HepG2 (cell line): ENCODE results near the gene DNALI1. TPM values are rescaled to one million over a fixed set of nuclear protein-coding genes. Genes with fewer than 3 reads are reported as not detected.
"Not testable (repeated sequence)": the region's sequence is repeated elsewhere in the genome, so short reads cannot be mapped to it uniquely, and the experiment has no call there.

Experiments
- ARNTL ChIP-seq: sonication (generic); formaldehyde crosslinking; IDR thresholded peaks from 2 replicates; pipeline ENCODE4 v1.4.0; 2020; ENCODE audit warnings: mild to moderate bottlenecking, missing genetic modification reagents
- ATF7 ChIP-seq, 2 experiments: fragments of 450-650 bp in 1 of 2; sonication (generic) in 1 of 2; formaldehyde crosslinking in 1 of 2; IDR thresholded peaks; 2 replicates each; pipeline versions ENCODE4 v1.4.0 to v1.6.1; 2016 to 2020; ENCODE audit warnings: antibody characterized with exemption in 1 of 2, mild to moderate bottlenecking in 1 of 2, missing genetic modification reagents in 1 of 2
- EP300 ChIP-seq, 3 experiments: sonication (generic) in 1 of 3; formaldehyde crosslinking in 1 of 3; IDR thresholded peaks; 2 replicates each; pipeline versions ENCODE4 v1.5.1 to v1.6.1; 2011 to 2020; ENCODE audit warnings: low read depth in 2 of 3, low read length in 2 of 3, borderline replicate concordance in 1 of 3, improper control_type of control experiment in 1 of 3, mild to moderate bottlenecking in 1 of 3, missing genetic modification reagents in 1 of 3, moderate library complexity in 1 of 3
- ERF ChIP-seq: IDR thresholded peaks from 2 replicates; pipeline ENCODE4 v1.6.1; 2018; ENCODE audit warnings: missing biosample characterization, missing genetic modification reagents
- FOXA3 ChIP-seq: IDR thresholded peaks from 2 replicates; pipeline ENCODE4 v1.6.1; 2016; ENCODE audit warnings: missing genetic modification reagents, missing compliant biosample characterization
- GATAD2A ChIP-seq: IDR thresholded peaks from 2 replicates; pipeline ENCODE4 v1.6.1; 2016
- HDAC2 ChIP-seq: sonication (generic); formaldehyde crosslinking; IDR thresholded peaks from 2 replicates; pipeline ENCODE4 v1.4.0; 2020; ENCODE audit warnings: missing genetic modification reagents
- HNF1A ChIP-seq, 2 experiments: sonication (generic) in 1 of 2; formaldehyde crosslinking in 1 of 2; IDR thresholded peaks; 2 replicates each; pipeline versions ENCODE4 v1.4.0 to v1.6.1; 2016 to 2020; ENCODE audit warnings: borderline replicate concordance in 1 of 2, low read depth in 1 of 2, mild to moderate bottlenecking in 1 of 2, missing genetic modification reagents in 1 of 2
- NR2F1 ChIP-seq, 2 experiments: fragments of 450-650 bp in 1 of 2; formaldehyde crosslinking in 1 of 2; IDR thresholded peaks; 2 replicates each; pipeline versions ENCODE4 v1.5.0 to v1.6.1; 2016 to 2020; ENCODE audit warnings: mild to moderate bottlenecking in 1 of 2, missing compliant biosample characterization in 1 of 2, missing genetic modification reagents in 1 of 2, moderate library complexity in 1 of 2
- PITX1 ChIP-seq: sonication (generic); formaldehyde crosslinking; IDR thresholded peaks from 2 replicates; pipeline ENCODE4 v1.5.1; 2020; ENCODE audit warnings: mild to moderate bottlenecking, missing genetic modification reagents
- RXRA ChIP-seq: sonication (generic); formaldehyde crosslinking; IDR thresholded peaks from 2 replicates; pipeline ENCODE4 v1.5.1; 2020; ENCODE audit warnings: missing genetic modification reagents
- SP5 ChIP-seq: IDR thresholded peaks from 2 replicates; pipeline ENCODE4 v1.6.1; 2016; ENCODE audit warnings: low read depth, borderline replicate concordance
- TFAP4 ChIP-seq: sonication (generic); IDR thresholded peaks from 2 replicates; pipeline ENCODE4 v1.6.1; 2016; ENCODE audit warnings: low read depth, borderline replicate concordance
- YEATS4 ChIP-seq: sonication (generic); formaldehyde crosslinking; IDR thresholded peaks from 2 replicates; pipeline ENCODE4 v1.4.0; 2020; ENCODE audit warnings: missing genetic modification reagents, borderline replicate concordance
- ZBTB20 ChIP-seq: sonication (generic); formaldehyde crosslinking; IDR thresholded peaks from 2 replicates; pipeline ENCODE4 v1.8.1; 2023; ENCODE audit warnings: missing genetic modification reagents, low read depth, mild to moderate bottlenecking, borderline replicate concordance
- ZMYM3 ChIP-seq: sonication (generic); formaldehyde crosslinking; IDR thresholded peaks from 2 replicates; pipeline ENCODE4 v1.5.1; 2020; ENCODE audit warnings: mild to moderate bottlenecking, missing genetic modification reagents
- ZSCAN29 ChIP-seq: sonication (generic); formaldehyde crosslinking; conservative IDR thresholded peaks from 2 replicates; pipeline ENCODE4 v1.4.0; 2020; ENCODE audit warnings: mild to moderate bottlenecking, missing genetic modification reagents
- polyA plus RNA-seq, 8 experiments: library from polyadenylated mRNA; depleted of rRNA in 3 of 8; stranded (reverse) in 7 of 8; unstranded in 1 of 8; fragments of >200 nt; fragmentation: Illumina TruSeq in 4 of 8; extraction: Trizol in 4 of 8; gene quantifications; 2 replicates each; pipeline versions ENCODE4 v1.2.1 to v1.2.3, GENCODE V29; 2011 to 2016; ENCODE audit warnings: low read depth in 4 of 8, missing spikeins in 1 of 8, mixed read lengths in 1 of 8; ENCODE audit not compliant: insufficient read depth in 1 of 8
- total RNA-seq, 5 experiments: library from RNA; depleted of rRNA; stranded (reverse); fragments of >200 nt; fragmentation: Illumina TruSeq; extraction: Trizol; gene quantifications; 2 replicates each; pipeline ENCODE4 v1.2.3, GENCODE V29; 2016; ENCODE audit warnings: low read depth in 1 of 5
- TF ChIP-seq, protein P1 (sequence below): sonication (generic); formaldehyde crosslinking; IDR thresholded peaks from 2 replicates; pipeline ENCODE4 v1.4.0; 2020; ENCODE audit warnings: missing genetic modification reagents, mild to moderate bottlenecking, borderline replicate concordance
- TF ChIP-seq, protein P2 (sequence below): sonication (generic); formaldehyde crosslinking; IDR thresholded peaks from 2 replicates; pipeline ENCODE4 v1.4.0; 2020; ENCODE audit warnings: missing genetic modification reagents

The DNALI1 gene
- total and polyA plus RNA-seq, 2 of the 13 experiments (the other 11 are each of a cell fraction or from before 2014, with no cell fraction given): 0.42 to 0.70 TPM

DNA sequence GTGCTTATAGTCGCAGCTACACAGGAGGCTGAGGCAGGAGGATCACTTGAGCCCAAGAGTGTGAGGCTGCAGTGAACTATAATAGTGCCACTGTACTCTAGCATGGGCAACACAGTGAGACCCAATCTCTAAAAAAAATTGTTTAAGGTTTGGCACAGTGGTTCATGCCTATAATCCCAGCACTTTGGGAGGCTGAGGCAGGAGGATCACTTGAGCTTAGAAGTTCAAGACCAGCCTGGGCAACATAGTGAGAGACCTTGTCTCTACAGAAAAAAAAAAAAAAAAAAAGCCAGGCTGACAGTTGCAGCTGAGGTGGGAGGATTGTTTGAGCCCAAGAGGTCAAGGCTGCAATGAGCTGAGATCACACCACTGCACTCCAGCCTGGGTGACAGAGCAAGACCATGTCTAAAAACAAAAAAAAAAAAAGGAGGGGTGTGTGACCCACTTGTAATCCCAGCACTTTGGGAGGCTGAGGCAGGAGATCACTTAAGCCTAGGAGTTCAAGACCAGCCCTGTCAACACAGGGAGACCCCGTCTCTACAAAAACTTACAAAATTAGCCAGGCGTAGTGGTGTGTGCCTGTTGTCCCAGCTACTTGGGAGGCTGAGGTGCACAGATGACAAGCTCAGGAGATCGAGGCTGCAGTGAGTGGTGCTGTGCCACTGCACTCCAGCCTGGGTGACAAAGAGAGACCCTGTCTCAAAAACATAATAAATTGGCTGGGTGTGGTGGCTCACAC is 24.2 kb upstream of the DNALI1 start (continued):
- peak; percentile 70 for TF ChIP-seq HDAC2 (CRISPR knock-in tag)
- peak; percentile 57 to 71; a peak in 3 of 4 replicates for TF ChIP-seq NR2F1 (CRISPR knock-in tag; IDR thresholded peaks at IDR 0.05)
- TF ChIP-seq HNF1A (IDR thresholded peaks at IDR 0.05; ENCODE audit: low read depth): 0 out of 2 replicates have a peak, but pooled peaks have one; percentile 8
- TF ChIP-seq HNF1A (CRISPR knock-in tag; IDR thresholded peaks at IDR 0.05; ENCODE audit: borderline replicate concordance): peak; percentile 55; the same call in 1 of the 2 replicates
- peak; percentile 37; the same call in 1 of the 2 replicates for TF ChIP-seq ERF
- TF ChIP-seq ZSCAN29: 0 out of 2 replicates have a peak, but pooled peaks have one; percentile 43
- TF ChIP-seq, protein P1, sequence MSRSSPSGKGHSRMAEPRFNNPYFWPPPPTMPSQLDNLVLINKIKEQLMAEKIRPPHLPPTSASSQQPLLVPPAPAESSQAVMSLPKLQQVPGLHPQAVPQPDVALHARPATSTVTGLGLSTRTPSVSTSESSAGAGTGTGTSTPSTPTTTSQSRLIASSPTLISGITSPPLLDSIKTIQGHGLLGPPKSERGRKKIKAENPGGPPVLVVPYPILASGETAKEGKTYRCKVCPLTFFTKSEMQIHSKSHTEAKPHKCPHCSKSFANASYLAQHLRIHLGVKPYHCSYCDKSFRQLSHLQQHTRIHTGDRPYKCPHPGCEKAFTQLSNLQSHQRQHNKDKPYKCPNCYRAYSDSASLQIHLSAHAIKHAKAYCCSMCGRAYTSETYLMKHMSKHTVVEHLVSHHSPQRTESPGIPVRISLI (CRISPR knock-in tag): peak; percentile 99
- peak; percentile 78 for TF ChIP-seq TFAP4
- TF ChIP-seq RXRA (CRISPR knock-in tag): peak; percentile 46; the same call in 1 of the 2 replicates
- TF ChIP-seq SP5 (CRISPR knock-in tag): peak; percentile 50; the same call in 1 of the 2 replicates
- peak; percentile 96 for TF ChIP-seq ZMYM3 (CRISPR knock-in tag)
- peak; percentile 67; the same call in 1 of the 2 replicates for TF ChIP-seq PITX1 (CRISPR knock-in tag)
- TF ChIP-seq YEATS4 (CRISPR knock-in tag): 0 out of 2 replicates have a peak, but pooled peaks have one; percentile 29
- 0 out of 2 replicates have a peak, but pooled peaks have one; percentile 27 for TF ChIP-seq FOXA3 (CRISPR knock-in tag)
- not testable (repeated sequence) for TF ChIP-seq ATF7 (IDR thresholded peaks at IDR 0.05)
- peak; percentile 52 for TF ChIP-seq ATF7 (CRISPR knock-in tag; IDR thresholded peaks at IDR 0.05)
- peak; percentile 19; the same call in 1 of the 2 replicates for TF ChIP-seq ZBTB20 (CRISPR knock-in tag)
- peak; percentile 63 for TF ChIP-seq GATAD2A (CRISPR knock-in tag)
- TF ChIP-seq EP300 (IDR thresholded peaks at IDR 0.05; ENCODE audit: low read depth in 2 of 2, low read length in 2 of 2): peak; percentile 34 to 58; a peak in 2 of 4 replicates
- TF ChIP-seq EP300 (CRISPR knock-in tag; IDR thresholded peaks at IDR 0.05; ENCODE audit: borderline replicate concordance): peak; percentile 37; the same call in 1 of the 2 replicates
- TF ChIP-seq ARNTL (CRISPR knock-in tag): peak; percentile 18; the same call in 1 of the 2 replicates
- TF ChIP-seq, protein P2, sequence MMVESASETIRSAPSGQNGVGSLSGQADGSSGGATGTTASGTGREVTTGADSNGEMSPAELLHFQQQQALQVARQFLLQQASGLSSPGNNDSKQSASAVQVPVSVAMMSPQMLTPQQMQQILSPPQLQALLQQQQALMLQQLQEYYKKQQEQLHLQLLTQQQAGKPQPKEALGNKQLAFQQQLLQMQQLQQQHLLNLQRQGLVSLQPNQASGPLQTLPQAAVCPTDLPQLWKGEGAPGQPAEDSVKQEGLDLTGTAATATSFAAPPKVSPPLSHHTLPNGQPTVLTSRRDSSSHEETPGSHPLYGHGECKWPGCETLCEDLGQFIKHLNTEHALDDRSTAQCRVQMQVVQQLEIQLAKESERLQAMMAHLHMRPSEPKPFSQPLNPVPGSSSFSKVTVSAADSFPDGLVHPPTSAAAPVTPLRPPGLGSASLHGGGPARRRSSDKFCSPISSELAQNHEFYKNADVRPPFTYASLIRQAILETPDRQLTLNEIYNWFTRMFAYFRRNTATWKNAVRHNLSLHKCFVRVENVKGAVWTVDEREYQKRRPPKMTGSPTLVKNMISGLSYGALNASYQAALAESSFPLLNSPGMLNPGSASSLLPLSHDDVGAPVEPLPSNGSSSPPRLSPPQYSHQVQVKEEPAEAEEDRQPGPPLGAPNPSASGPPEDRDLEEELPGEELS (CRISPR knock-in tag): peak; percentile 35; the same call in 1 of the 2 replicates
